OCI-LY1 (cell line): ENCODE data around the gene C17orf67.

Source experiments
- H2AFZ ChIP-seq: fragments of 200-600 bp; sonication (generic), shearing (Covaris generic); 2 replicates; pipeline ENCODE4 v1.6.0; 2014; ENCODE audit warnings: antibody characterized with exemption, mild to moderate bottlenecking, low read length
- H3F3A ChIP-seq: fragments of 200-600 bp; sonication (generic), shearing (Covaris generic); 2 replicates; pipeline ENCODE4 v1.6.0; 2014; ENCODE audit warnings: mild to moderate bottlenecking, antibody characterized with exemption, low read length, moderate library complexity; ENCODE audit not compliant: insufficient read depth
- H3K27ac ChIP-seq: fragments of 200-600 bp; sonication (generic); 2 replicates; pipeline ENCODE4 v1.5.1; 2014; ENCODE audit warnings: low read length, mixed run types, mild to moderate bottlenecking, low read depth; ENCODE audit not compliant: poor library complexity, severe bottlenecking
- H3K27me3 ChIP-seq: fragments of 200-600 bp; sonication (generic); 2 replicates; pipeline ENCODE4 v1.6.0; 2014; ENCODE audit warnings: antibody characterized with exemption, mild to moderate bottlenecking, low read length, moderate library complexity; ENCODE audit not compliant: insufficient read depth
- H3K36me3 ChIP-seq: fragments of 200-600 bp; sonication (generic); 2 replicates; pipeline ENCODE4 v1.6.1; 2014; ENCODE audit warnings: mild to moderate bottlenecking, antibody characterized with exemption, low read length, moderate library complexity, mixed read lengths; ENCODE audit not compliant: insufficient read depth
- H3K4me1 ChIP-seq: fragments of 200-600 bp; sonication (generic); 2 replicates; pipeline ENCODE4 v1.5.1; 2014; ENCODE audit warnings: mild to moderate bottlenecking, low read length, moderate library complexity; ENCODE audit not compliant: insufficient read depth, severe bottlenecking
- H3K4me2 ChIP-seq: fragments of 200-600 bp; sonication (generic), shearing (Covaris generic); 2 replicates; pipeline ENCODE4 v1.6.1; 2014; ENCODE audit warnings: low read length
- H3K4me3 ChIP-seq: fragments of 200-600 bp; sonication (generic); 2 replicates; pipeline ENCODE4 v1.5.1; 2014; ENCODE audit warnings: low read length, low read depth, mild to moderate bottlenecking, mixed read lengths; ENCODE audit not compliant: poor library complexity, severe bottlenecking
- H3K79me2 ChIP-seq: fragments of 200-600 bp; shearing (Covaris generic); 2 replicates; pipeline ENCODE4 v1.6.1; 2016; ENCODE audit warnings: mixed run types, low read length, mixed read lengths; ENCODE audit not compliant: insufficient read depth
- H3K9ac ChIP-seq: fragments of 200-600 bp; sonication (generic), shearing (Covaris generic); 2 replicates; pipeline ENCODE4 v1.6.1; 2014; ENCODE audit warnings: mild to moderate bottlenecking, low read length, mixed read lengths
- H3K9me2 ChIP-seq: fragments of 200-600 bp; sonication (generic), shearing (Covaris generic); 2 replicates; pipeline ENCODE4 v1.6.1; 2014; ENCODE audit warnings: low read depth, mild to moderate bottlenecking, low read length, mixed read lengths
- H3K9me3 ChIP-seq: fragments of 200-600 bp; shearing (Covaris generic); 2 replicates; pipeline ENCODE4 v1.6.1; 2014; ENCODE audit warnings: low read length, mixed read lengths
- H4K20me1 ChIP-seq: fragments of 200-600 bp; sonication (generic), shearing (Covaris generic); 2 replicates; pipeline ENCODE4 v1.6.0; 2016; ENCODE audit warnings: mild to moderate bottlenecking, low read length; ENCODE audit not compliant: insufficient read depth
- CTCF ChIP-seq: fragments of 200-600 bp; sonication (generic), shearing (Covaris generic); IDR thresholded peaks from 2 replicates; pipeline ENCODE4 v1.5.1; 2017; ENCODE audit warnings: mild to moderate bottlenecking, antibody characterized with exemption, low read length, moderate library complexity, mixed read lengths
- EZH2 ChIP-seq: fragments of 200-600 bp; sonication (generic), shearing (Covaris generic); IDR thresholded peaks from 2 replicates; pipeline ENCODE4 v1.8.0; 2017; ENCODE audit warnings: borderline replicate concordance, mixed run types, mild to moderate bottlenecking, antibody characterized with exemption, low read length, moderate library complexity, mixed read lengths

C17orf67 gene

DNA sequence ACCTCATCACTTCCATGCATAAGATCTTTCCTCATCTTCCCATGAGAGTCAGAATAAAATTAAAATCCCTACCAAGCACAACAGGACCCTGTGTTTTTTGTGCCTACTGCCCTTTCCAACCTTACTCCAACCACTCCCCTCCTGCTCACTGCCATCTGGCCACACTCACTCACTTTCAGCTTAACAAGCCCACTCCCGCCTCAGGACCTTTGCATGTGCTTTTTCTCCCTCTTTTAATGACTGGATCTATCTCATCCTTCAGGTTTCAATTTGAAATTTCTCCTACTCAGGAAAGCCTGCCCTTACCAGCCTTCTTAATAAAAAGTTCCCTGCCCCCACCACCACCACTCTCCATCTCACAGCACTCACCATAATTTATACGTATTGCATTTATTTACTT is 14.7 kb downstream of the C17orf67 start:
- Histone ChIP-seq H3K27me3 (no peaks in the 10 kb centered on the region), H3F3A (peaks cover 4% of the 10 kb centered on the region; the same call in 1 of the 2 replicates), H3K9me3 (no peaks in the 10 kb centered on the region), H3K4me2 (no peak overlapping the region), H3K79me2 (no peaks in the 10 kb centered on the region), H3K4me1 (no peaks in the 10 kb centered on the region), H3K9ac (no peak overlapping the region), H3K9me2 (no peaks in the 10 kb centered on the region), H2AFZ (no peak overlapping the region), H3K36me3 (no peaks in the 10 kb centered on the region), H3K27ac (no peak overlapping the region), H3K4me3 (no peak overlapping the region), H4K20me1 (no peaks in the 10 kb centered on the region)
- TF ChIP-seq EZH2 (no peak), CTCF (no peak)

DNA sequence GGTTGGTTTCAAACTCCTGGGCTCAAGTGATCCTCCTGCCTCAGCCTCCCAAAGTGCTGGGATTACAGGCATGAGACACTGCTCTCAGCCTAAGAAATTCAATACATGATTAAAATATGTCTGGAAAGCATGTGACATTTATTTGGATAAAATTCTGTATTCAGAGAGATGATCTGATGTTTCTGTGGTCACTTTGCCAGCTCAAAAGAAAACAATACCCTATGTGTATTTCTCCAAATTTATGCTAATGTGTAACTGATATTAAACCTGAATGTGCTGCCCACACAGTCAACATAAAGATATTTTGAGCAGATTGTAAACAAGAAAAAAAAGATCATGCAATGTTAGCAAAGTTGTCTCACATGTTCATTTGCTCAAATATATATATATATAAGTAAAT is 16.7 kb downstream of the C17orf67 start:
- TF ChIP-seq CTCF (no peak), EZH2 (no peak)
- H3K27me3 ChIP-seq, result no peaks in the 10 kb centered on the region
- H2AFZ ChIP-seq, result no peak overlapping the region
- no peak overlapping the region for H3K4me2 ChIP-seq
- no peaks in the 10 kb centered on the region for H3K36me3 ChIP-seq
- H3K9me2 ChIP-seq, result no peaks in the 10 kb centered on the region
- H3K9ac ChIP-seq, result no peak overlapping the region
- H3K4me3 ChIP-seq, result no peak overlapping the region
- H3F3A ChIP-seq, result peaks cover 4% of the 10 kb centered on the region; the same call in 1 of the 2 replicates
- H3K27ac ChIP-seq, result no peak overlapping the region
- no peaks in the 10 kb centered on the region for H4K20me1 ChIP-seq
- no peaks in the 10 kb centered on the region for H3K79me2 ChIP-seq
- no peaks in the 10 kb centered on the region for H3K4me1 ChIP-seq
- no peaks in the 10 kb centered on the region for H3K9me3 ChIP-seq

DNA sequence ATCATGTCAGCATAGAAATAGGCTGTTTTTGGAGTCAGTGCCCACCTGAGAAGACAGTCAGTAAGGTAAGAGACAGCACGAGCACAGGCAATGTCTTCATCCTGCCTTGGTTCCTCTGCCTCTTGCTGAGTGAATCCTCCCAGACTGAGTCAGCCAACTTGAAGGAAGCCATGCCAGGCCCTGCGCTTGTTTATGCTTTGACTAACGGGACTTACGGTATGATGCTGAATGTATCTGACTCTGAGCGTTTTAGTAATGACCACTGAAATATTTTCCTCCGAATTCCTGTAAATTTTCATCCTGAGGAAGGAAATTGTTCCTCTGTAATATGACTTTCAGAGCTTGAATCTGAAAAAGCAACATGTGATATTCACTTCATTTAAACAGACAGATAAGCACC is 18.0 kb downstream of the C17orf67 start:
- Histone ChIP-seq H4K20me1 (no peaks in the 10 kb centered on the region), H3K36me3 (no peaks in the 10 kb centered on the region), H3K9me3 (no peaks in the 10 kb centered on the region), H3F3A (peaks cover 4% of the 10 kb centered on the region; the same call in 1 of the 2 replicates), H3K9me2 (no peaks in the 10 kb centered on the region), H3K27me3 (no peaks in the 10 kb centered on the region), H3K27ac (no peak overlapping the region), H3K4me2 (no peak overlapping the region), H3K79me2 (no peaks in the 10 kb centered on the region), H3K4me1 (no peaks in the 10 kb centered on the region), H2AFZ (no peak overlapping the region), H3K4me3 (no peak overlapping the region), H3K9ac (no peak overlapping the region)
- TF ChIP-seq EZH2 (no peak), CTCF (no peak)
